H1 (cell line): ENCODE data around the gene COX19. TPM values are rescaled to one million over a fixed set of nuclear protein-coding genes. Genes with fewer than 3 reads are reported as not detected.

Experiments used
- ASH2L ChIP-seq: fragments of 200-600, 300-600 bp; sonication (generic); IDR thresholded peaks from one replicate; pipeline ENCODE4 v1.7.1; 2017; ENCODE audit warnings: low read length
- BRCA1 ChIP-seq: IDR thresholded peaks from 2 replicates; pipeline ENCODE4 v1.6.1; 2012; ENCODE audit warnings: low read depth, low read length, improper control_type of control experiment
- CEBPB ChIP-seq: IDR thresholded peaks from 2 replicates; pipeline ENCODE4 v1.6.1; 2012; ENCODE audit warnings: low read depth, low read length
- CHD2 ChIP-seq: IDR thresholded peaks from 2 replicates; pipeline ENCODE4 v1.6.1; 2012; ENCODE audit warnings: low read length, improper control_type of control experiment
- EGR1 ChIP-seq: IDR thresholded peaks from 2 replicates; pipeline ENCODE4 v1.6.1; 2011; ENCODE audit warnings: low read depth, low read length, borderline replicate concordance
- GTF2F1 ChIP-seq: IDR thresholded peaks from 2 replicates; pipeline ENCODE4 v1.6.1; 2012; ENCODE audit warnings: low read depth, low read length, improper control_type of control experiment, borderline replicate concordance
- JUN ChIP-seq: IDR thresholded peaks from 2 replicates; pipeline ENCODE4 v1.6.1; 2011; ENCODE audit warnings: low read depth, mild to moderate bottlenecking, improper control_type of control experiment, low read length
- KDM1A ChIP-seq: fragments of 200-600, 300-600 bp; sonication (generic); IDR thresholded peaks from 2 replicates; pipeline ENCODE4 v1.7.1; 2016; ENCODE audit warnings: mild to moderate bottlenecking, low read length, borderline replicate concordance
- POLR2A ChIP-seq, 2 experiments: IDR thresholded peaks; 1 replicate in 1 of 2; 2 replicates in 1 of 2; pipeline ENCODE4 v1.6.1; 2011; ENCODE audit warnings: low read depth in 2 of 2, low read length in 2 of 2, mild to moderate bottlenecking in 2 of 2; ENCODE audit errors: control extremely low read depth in 1 of 2
- POU5F1 ChIP-seq: IDR thresholded peaks from 2 replicates; pipeline ENCODE4 v1.6.1; 2011; ENCODE audit warnings: low read depth, mild to moderate bottlenecking, low read length, moderate library complexity
- RBBP5 ChIP-seq: IDR thresholded peaks from 2 replicates; pipeline ENCODE4 v1.7.1; 2012; ENCODE audit warnings: low read depth, mild to moderate bottlenecking, inconsistent platforms, low read length, moderate library complexity, borderline replicate concordance
- RXRA ChIP-seq: IDR thresholded peaks from 2 replicates; pipeline ENCODE4 v1.6.1; 2011; ENCODE audit warnings: low read depth, mild to moderate bottlenecking, low read length, moderate library complexity; ENCODE audit not compliant: insufficient read depth
- SP4 ChIP-seq: IDR thresholded peaks from 2 replicates; pipeline ENCODE4 v1.6.1; 2012; ENCODE audit warnings: low read length, inconsistent platforms
- SRF ChIP-seq: IDR thresholded peaks from 2 replicates; pipeline ENCODE4 v1.6.1; 2011; ENCODE audit warnings: mild to moderate bottlenecking, low read depth, low read length, moderate library complexity
- TAF7 ChIP-seq: optimal IDR thresholded peaks from 2 replicates; pipeline ENCODE3; 2011; ENCODE audit warnings: low read depth, mild to moderate bottlenecking, inconsistent platforms, low read length, moderate library complexity, borderline replicate concordance
- ZNF274 ChIP-seq: IDR thresholded peaks from 2 replicates; pipeline ENCODE4 v1.7.0; 2012; ENCODE audit warnings: low read length, borderline replicate concordance; ENCODE audit errors: extremely low read depth
- polyA plus RNA-seq, 7 experiments: library from polyadenylated mRNA; depleted of rRNA in 3 of 7; stranded (reverse) in 5 of 7; unstranded in 2 of 7; fragments of >200 nt in 5 of 7; fragments of 200-250 nt in 2 of 7; gene quantifications; 1 replicate in 5 of 7; 2 replicates in 1 of 7; 4 replicates in 1 of 7; pipeline versions ENCODE4 v1.2.1 to v1.2.3, GENCODE V29; 2011 to 2013; ENCODE audit warnings: missing spikeins in 2 of 7, mixed read lengths in 2 of 7
- total RNA-seq: library from RNA; stranded (reverse); fragmentation: NEBNext Ultra II Directional; extraction: Animal tissue kit (Norgen Biotek cat#: 25700); gene quantifications from 2 replicates; pipeline ENCODE4 v1.2.1, GENCODE V29; 2021

COX19 gene
- total and polyA plus RNA-seq, 2 of the 8 experiments (the other 6 are each of a cell fraction or from before 2014, with no cell fraction given) = 3.9 to 7.9 TPM

GRCh38 chr7:974820-975681, at the start of gene COX19 (continued):
- TF ChIP-seq EGR1 = peak; percentile 77
- no peak for TF ChIP-seq BRCA1
- no peak for TF ChIP-seq RXRA
- 0 out of 2 replicates have a peak, but pooled peaks have one; percentile 74 for TF ChIP-seq SP4
- peak; percentile 99 for TF ChIP-seq SRF
- TF ChIP-seq JUN = no peak
- TF ChIP-seq ASH2L = peak; percentile 91
- TF ChIP-seq GTF2F1 = no peak
- TF ChIP-seq ZNF274 = no peak
- TF ChIP-seq RBBP5 = peak; percentile 96; the same call in 1 of the 2 replicates
- no peak for TF ChIP-seq CEBPB
- TF ChIP-seq POU5F1 = no peak
- peak in 1 of 2 experiments; percentile 89; a peak in 2 of 3 replicates for TF ChIP-seq POLR2A (IDR thresholded peaks at IDR 0.05; ENCODE audit: control extremely low read depth in 1 of 2, low read depth in 2 of 2, low read length in 2 of 2)
- no peak for TF ChIP-seq KDM1A
- TF ChIP-seq TAF7 = peak; percentile 54
- no peak for TF ChIP-seq CHD2
